WI38 (cell line): ENCODE measurements around the gene UBAP2.
"Not testable (repeated sequence)": the region's sequence is repeated elsewhere in the genome, so short reads cannot be mapped to it uniquely, and the experiment has no call there.

ENCODE experiments used
- H3K4me3 ChIP-seq: 2 replicates; pipeline ENCODE4 v1.5.1; 2011; ENCODE audit warnings: low read depth, mild to moderate bottlenecking, control low read depth, low read length
- TF ChIP-seq, protein P1 (sequence below): IDR thresholded peaks from 2 replicates; pipeline ENCODE4 v1.5.1; 2012; ENCODE audit warnings: low read depth, mild to moderate bottlenecking, control low read depth, low read length

Gene UBAP2

DNA sequence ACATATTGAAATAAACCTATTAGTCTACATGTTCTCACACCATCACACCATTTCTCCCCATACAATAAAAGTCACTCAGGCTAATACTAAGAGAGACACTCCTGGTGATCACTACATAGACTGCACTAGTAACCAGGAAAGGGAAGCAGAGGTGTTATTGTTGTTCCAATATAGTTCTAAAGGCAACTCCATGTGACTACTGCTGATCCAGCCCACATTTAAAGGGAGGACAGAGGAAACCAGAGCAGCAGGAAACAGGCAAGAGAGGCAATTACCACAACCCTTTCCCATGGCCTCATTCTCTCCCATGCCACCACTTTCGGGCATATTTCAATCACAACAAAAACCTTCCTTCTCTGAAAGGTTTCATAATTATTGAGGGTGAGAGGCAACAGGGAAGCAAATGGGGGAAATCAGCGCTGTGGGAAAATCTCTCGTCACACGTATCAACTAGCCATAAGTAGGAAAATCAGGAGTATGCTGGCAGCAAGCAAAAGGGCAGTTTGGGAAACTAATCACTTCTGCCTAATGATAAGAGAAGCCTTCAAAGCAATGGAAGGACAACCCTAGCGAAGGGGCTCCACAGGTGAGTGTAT is 1.8 kb downstream of the UBAP2 start:
- peak overlapping the region; percentile 94 for H3K4me3 ChIP-seq
- TF ChIP-seq, protein P1, sequence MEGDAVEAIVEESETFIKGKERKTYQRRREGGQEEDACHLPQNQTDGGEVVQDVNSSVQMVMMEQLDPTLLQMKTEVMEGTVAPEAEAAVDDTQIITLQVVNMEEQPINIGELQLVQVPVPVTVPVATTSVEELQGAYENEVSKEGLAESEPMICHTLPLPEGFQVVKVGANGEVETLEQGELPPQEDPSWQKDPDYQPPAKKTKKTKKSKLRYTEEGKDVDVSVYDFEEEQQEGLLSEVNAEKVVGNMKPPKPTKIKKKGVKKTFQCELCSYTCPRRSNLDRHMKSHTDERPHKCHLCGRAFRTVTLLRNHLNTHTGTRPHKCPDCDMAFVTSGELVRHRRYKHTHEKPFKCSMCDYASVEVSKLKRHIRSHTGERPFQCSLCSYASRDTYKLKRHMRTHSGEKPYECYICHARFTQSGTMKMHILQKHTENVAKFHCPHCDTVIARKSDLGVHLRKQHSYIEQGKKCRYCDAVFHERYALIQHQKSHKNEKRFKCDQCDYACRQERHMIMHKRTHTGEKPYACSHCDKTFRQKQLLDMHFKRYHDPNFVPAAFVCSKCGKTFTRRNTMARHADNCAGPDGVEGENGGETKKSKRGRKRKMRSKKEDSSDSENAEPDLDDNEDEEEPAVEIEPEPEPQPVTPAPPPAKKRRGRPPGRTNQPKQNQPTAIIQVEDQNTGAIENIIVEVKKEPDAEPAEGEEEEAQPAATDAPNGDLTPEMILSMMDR: no peak

DNA sequence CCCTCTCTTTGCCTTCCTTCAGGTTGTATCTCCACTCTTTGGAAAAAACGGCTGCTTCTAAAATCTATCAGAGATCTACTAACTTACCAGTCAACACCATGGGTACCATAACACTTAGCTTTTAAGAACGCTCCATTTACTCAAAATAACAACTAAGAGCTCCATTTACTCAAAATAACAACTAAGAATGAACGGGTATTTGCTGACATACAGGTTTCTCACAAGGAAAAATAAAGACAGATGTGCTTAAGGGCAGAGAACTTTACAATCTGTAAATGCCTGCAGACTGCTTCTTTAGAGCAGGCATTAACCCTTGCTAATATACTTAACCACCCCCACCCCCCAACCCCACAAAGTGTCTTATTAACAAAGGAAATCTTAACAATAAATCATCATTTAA is 2.8 kb downstream of the UBAP2 start:
- TF ChIP-seq, protein P1: no peak
- no peak overlapping the region for H3K4me3 ChIP-seq

DNA sequence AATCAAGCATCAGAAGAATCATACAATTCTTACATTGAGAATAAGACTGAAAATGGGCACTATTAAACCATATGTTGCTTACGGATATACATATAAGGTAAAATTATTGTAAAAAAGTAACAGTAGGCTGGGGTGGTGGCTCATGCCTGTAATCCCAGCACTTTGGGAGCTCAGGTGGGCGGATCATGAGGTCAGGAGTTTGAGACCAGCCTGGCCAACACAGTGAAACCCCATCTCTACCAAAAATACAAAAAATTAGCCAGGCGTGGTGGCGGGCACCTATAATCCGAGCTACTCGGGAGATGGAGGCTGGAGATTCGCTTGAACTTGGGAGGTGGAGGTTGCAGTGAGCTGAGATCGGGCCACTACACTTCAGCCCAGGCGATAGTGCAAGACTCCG is 6.6 kb downstream of the UBAP2 start:
- not testable (repeated sequence) for H3K4me3 ChIP-seq

DNA sequence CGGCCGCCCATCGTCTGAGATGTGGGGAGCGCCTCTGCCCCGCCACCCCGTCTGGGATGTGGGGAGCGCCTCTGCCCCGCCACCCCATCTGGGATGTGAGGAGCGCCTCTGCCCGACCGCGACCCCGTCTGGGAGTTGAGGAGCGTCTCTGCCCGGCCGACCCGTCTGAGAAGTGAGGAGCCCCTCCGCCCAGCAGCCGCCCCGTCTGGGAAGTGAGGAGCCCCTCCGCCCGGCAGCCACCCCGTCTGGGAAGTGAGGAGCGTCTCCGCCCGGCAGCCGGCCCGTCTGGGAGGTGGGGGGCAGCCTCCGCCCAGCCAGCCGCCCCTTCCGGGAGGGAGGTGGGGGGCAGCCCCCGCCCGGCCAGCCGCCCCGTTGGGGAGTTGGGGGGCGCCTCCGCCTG is 9.8 kb downstream of the UBAP2 start:
- H3K4me3 ChIP-seq: not testable (repeated sequence)

DNA sequence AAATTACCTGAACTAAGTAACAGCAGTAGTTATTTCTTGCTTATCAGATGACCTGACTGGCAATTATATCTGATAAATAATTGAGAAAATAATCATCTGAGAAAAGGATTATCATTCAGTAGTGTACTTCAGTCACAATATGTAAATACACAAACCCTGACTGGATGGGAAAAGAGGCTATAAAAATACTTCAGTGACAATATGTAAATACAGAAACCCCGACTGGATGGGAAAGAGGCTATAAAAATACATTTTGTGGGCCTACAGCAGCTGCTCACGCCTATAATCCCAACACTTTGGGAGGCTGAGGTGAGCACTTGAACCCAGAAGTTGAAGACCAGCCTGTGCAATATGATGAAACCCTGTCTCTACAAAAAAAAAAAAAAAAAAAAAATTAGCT is 11.1 kb downstream of the UBAP2 start:
- TF ChIP-seq, protein P1: no peak
- H3K4me3 ChIP-seq: no peak overlapping the region

DNA sequence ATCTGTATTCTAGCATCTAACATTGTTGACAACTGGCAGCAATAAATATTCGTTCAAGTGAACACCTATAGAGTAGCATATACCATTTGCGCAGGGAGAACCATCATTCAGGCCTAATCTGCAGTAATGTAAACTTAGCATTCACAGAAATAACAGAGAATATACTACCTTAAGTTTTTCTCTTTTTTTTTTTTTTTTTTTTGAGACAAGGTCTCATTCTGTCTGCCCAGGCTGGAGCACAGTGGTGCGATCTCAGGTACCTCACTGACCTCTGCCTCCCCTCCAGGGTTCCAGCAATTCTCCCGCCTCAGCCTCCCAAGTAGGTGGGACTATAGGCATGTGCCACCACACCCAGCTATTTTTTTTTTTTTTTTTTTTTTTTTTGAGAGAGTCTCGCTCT is 12.1 kb downstream of the UBAP2 start:
- TF ChIP-seq, protein P1: no peak
- no peak overlapping the region for H3K4me3 ChIP-seq

DNA sequence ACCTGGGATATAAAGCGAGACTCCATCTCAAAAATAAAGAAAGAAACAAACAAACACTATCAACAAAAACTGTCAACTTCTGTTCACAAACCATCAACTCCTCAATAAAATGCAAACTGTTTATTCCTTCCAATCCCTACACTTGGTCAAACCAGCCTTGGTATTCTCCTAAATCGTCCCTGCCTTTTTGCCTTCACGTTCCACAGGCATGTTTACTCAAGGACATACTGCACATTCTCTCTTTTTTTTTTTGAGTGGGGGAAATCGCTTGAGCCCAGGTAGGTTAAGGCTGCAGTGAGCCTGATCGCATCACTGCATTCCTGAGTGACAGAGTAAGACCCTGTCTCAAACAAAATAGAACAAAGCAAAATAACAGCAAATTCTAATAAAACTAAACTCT is 13.0 kb downstream of the UBAP2 start:
- TF ChIP-seq, protein P1: no peak

DNA sequence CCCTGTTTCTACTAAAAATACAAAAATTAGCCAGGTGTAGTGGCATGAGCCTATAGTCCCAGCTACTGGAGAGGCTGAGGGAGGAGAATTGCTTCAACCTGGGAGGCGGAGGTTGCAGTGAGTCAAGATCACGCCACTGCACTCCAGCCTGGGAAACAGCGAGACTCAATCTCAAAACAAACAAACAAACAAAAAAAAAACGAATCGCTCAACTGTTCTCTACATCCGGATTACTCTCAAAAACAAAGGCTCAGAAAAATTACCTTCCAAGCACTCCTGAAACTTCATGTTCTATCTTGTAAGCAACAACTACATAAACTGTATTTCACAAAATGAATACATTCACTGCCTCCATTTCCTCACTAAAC is 14.0 kb downstream of the UBAP2 start:
- TF ChIP-seq, protein P1: no peak
- H3K4me3 ChIP-seq: no peak overlapping the region

More for the DNA sequence above, 13.0 kb downstream of the UBAP2 start:
- H3K4me3 ChIP-seq: no peak overlapping the region
